AG09309 (cell line): ENCODE measurements around the gene TMEM117.

Source experiments
- DNase-seq: peaks from one replicate; pipeline ENCODE4 v3.0.0-alpha.2; 2010; ENCODE audit warnings: low read depth
- H3K4me3 ChIP-seq: 2 replicates; pipeline ENCODE4 v1.5.1; 2011; ENCODE audit warnings: mild to moderate bottlenecking, low read depth, low read length, moderate library complexity; ENCODE audit not compliant: control insufficient read depth
- CTCF ChIP-seq: IDR thresholded peaks from 2 replicates; pipeline ENCODE4 v1.5.1; 2011; ENCODE audit warnings: mild to moderate bottlenecking, low read depth, low read length, inconsistent platforms; ENCODE audit not compliant: insufficient read depth, control insufficient read depth; ENCODE audit errors: missing control alignments

Gene TMEM117

DNA sequence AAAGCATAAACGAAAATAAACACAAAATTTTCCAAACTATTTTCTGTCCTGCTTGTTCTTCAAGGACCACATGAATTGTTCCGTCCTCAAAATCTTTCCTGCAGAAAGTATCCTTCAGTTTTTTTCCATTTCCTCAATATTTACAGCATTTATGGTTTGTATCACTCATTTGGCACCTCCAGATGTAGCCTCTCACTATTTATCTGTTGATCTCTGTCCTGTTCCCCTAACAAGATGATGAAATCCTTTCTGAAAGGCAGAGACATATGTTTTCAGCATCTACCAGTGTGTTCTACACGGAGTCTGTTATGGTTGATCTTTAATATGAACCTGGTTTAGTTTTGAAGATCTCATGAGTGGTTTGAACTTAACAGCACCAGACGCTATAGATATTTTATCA is 550.1 kb downstream of the TMEM117 start:
- no peak overlapping the region for H3K4me3 ChIP-seq
- DNase-seq = no peak
- no peak for TF ChIP-seq CTCF

- DNase-seq = no peak
- H3K4me3 ChIP-seq = no peak overlapping the region
- TF ChIP-seq CTCF = no peak
Observed at GRCh38 chr12:44387581-44387980, 551.7 kb downstream of the TMEM117 start.

- DNase-seq = no peak
- H3K4me3 ChIP-seq = no peak overlapping the region
- no peak for TF ChIP-seq CTCF
Observed at GRCh38 chr12:44389038-44389437, 553.2 kb downstream of the TMEM117 start.

DNA sequence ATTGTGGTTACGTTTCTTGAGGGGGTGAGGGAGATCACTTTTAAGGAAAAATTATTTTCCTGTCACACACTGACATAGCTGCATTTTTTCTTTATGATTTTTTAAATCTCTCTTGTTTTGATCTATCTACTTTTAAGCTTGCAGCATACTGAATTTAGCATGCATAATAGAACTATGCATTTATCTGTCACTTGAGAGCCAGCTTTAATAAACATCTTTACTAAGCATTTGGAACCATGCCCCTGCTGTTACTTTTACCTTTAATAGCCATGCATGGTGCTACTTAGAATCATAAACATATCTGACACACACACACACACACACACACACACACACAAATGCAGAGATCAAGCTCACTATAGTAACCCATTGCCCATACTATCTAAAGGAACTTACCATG is 554.0 kb downstream of the TMEM117 start:
- H3K4me3 ChIP-seq = no peak overlapping the region
- no peak for DNase-seq
- no peak for TF ChIP-seq CTCF

GRCh38 chr12:44397631-44398030 is 561.8 kb downstream of the TMEM117 start:
- no peak overlapping the region for H3K4me3 ChIP-seq
- no peak for TF ChIP-seq CTCF
- no peak for DNase-seq

DNA sequence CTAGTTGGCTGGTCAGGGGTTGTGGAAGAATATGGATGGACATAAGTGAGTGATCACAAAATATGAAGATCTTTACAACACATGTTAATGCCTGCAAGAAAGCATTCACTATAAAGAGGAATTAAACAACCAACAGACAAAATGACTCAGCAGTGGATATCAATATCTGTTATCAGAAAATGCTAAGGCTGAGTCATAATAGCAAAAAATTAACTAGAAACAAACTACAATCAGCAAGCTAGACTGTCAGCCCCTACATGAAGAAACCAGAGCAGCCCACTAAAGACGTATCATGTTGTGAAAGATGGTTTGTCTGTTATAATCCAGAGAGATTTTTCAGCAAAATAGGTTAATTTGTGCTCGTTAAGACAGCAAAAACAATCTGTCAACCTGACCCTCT is 567.3 kb downstream of the TMEM117 start:
- TF ChIP-seq CTCF = no peak
- DNase-seq = no peak
- no peak overlapping the region for H3K4me3 ChIP-seq

- TF ChIP-seq CTCF = no peak
- no peak for DNase-seq
- H3K4me3 ChIP-seq = no peak overlapping the region
Observed at GRCh38 chr12:44405297-44405696, 569.4 kb downstream of the TMEM117 start.
